ENCODE results near the gene SYNGR4.
A peak's percentile ranks its signal among the peaks of the same experiment; 100 is the strongest.
"Not testable (repeated sequence)": the region's sequence is repeated elsewhere in the genome, so short reads cannot be mapped to it uniquely, and the experiment has no call there.

The SYNGR4 gene, protein sequence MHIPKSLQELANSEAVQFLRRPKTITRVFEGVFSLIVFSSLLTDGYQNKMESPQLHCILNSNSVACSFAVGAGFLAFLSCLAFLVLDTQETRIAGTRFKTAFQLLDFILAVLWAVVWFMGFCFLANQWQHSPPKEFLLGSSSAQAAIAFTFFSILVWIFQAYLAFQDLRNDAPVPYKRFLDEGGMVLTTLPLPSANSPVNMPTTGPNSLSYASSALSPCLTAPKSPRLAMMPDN

DNA sequence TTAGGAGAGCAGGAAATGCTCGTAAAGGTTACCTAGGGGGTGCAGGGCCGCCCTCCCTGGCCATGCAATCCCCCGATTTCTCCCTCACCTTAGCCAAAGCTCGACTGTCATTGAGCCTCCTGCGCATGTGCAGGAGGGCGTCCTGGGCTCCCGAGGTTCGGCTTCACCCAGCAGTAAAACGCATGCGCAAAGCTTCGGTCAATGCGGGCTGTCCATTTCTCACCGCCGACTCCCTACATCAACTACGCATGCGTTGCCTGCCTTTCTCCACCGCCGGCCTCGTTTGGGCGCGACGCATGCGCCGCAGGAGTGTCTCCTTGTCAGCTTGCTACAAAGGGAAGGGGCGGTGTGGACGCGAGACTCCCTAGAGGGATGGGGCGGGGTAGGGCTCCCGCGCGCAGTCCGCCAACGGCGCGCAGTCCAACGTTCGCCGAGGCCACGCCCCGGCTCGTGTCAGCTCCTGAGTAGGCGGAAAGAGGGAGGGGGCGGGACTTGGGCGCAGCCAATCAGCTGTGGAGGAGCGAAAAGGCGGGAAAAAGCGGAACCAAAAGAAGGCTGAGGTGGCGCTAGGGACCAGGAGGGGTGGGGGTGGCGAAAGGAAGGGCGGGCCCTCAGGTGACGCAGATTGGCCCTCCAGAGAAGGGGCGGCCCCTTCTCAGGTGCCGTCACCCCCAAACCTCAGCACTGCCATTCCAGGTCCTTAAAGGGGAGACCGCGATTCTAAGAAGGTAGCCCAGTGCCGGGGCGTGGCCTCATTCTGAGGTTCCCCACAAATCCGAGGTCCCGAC is at the start of gene SYNGR4, which contains the start of gene TMEM143:
TSS of gene SYNGR4 (plus strand) at position 558 of the 788 bp plus-strand sequence. CDS start 1,476 bp downstream, outside the sequence.
TSS of gene TMEM143 (minus strand) at position 131 of the 788 bp plus-strand sequence. CDS start at position 111, 20 bp downstream.
- peak; percentile 98 for DNase-seq

DNA sequence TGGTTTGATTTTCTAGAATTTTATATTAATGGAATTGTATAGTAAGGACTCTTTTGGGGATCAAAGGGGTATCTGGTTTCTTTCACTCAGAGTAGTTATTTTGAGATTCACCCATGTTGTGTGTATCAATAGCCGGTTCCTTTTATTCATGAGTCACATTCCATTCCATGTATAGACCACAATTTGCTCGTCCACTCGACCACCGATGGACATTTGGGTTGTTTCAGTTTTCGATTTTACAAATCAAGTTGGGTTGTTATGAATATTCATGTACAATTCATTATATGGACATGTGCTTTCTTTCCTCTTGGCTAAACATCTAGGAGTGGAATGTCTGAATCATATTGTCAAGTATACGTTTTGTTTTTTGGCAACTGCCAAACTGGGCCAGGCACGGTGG is 48.5 kb upstream of the SYNGR4 start:
- no peak for DNase-seq

DNA sequence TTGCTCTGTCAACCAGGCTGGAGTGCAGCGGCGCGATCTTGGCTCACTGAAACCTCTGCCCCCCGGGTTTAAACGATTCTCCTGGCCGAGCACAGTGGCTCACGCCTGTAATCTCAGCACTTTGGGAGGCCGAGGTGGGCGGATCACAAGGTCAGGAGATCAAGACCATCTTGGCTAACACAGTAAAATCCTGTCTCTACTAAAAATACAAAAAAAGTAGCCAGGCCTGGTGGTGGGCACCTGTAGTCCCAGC is 46.5 kb upstream of the SYNGR4 start:
- not testable (repeated sequence) for DNase-seq

DNA sequence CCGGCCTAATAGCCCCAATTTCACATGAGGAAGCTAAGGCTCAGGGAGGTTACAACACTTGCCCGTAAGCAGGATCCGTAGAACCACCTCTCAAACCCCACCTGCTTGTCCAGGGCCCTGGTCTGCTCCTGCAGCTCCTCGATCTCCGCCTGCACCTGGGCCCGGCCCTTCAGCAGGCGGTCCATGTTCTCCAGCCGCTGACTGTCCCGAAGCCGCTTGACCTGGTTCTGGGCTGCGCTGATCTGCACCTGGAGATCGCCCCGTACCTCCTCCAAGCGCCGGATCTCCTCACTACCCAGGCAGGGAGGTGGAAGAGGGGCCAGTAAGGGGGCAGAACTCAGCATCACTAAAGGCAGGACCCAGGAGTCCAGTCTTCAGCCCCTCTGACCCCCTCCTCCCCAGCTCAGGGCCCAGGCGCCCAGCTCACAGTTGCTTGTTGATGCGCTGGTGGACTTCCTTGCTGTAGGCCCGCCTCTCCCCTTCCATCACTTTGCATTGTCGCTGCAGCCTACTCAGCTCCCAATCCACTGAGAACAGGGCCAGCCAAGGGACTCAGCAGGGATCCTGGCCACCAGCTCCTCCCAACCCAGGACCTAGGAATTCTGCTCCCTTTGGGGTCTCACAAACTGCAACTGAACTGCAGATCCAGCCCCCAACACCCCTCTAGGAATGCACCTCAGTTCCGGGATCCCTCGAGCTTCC is 45.7 kb upstream of the SYNGR4 start:
- no peak for DNase-seq

DNA sequence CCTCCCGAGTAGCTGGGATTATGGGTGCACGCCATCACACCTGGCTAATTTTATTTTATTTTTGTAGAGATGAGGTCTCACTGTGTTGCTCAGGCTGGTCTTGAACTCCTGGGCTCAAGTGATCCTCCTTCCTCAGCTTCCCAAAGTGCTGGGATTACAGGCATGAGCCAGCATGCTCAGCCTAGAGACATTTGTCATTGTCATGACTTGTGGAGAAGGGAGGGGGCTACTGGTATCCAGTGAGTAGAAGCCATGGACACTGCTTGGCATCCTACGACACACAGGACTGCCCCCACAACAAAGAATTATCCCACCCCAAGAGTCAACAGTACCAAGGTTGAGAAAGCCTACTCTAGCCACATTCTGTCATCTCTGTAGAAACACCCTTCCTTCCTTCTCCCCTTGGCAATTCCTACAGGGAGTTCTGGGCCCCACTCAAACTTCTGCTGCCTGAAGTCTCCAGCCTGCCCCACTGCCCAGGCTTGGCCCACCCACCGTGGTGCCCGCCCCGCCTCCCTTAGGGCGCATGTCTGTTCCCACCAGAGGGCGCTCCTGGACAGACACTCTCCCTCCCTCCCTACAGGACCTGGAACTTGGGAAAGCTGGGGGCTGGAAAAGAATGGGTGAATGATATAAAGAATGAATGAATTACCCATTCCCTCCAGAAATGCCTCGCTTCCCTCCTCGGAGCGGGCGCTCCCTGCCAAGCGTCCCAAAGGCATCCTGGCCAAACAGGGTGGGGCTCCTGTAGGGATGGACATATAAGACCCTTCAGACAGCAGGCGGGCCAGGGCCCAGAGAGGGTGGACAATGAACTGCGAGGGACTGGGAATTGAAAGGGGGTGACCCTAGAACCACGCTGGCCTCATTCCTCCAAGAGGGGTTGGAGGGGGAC is 44.3 kb upstream of the SYNGR4 start:
- peak; percentile 28 for DNase-seq

DNA sequence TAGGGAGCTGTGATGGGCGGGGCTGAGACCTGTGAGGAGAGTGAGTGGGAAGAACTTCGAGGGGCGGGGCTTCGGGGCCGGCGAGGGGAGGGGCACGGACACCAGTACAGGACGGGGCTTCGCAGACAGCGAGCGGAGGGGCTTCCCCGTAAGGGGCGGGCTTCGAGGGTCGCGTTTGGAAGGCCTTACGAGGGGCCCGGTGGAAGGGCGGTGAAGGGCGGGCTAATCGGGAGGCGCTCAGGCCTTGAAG is 42.9 kb upstream of the SYNGR4 start:
- DNase-seq = peak; percentile 67

DNA sequence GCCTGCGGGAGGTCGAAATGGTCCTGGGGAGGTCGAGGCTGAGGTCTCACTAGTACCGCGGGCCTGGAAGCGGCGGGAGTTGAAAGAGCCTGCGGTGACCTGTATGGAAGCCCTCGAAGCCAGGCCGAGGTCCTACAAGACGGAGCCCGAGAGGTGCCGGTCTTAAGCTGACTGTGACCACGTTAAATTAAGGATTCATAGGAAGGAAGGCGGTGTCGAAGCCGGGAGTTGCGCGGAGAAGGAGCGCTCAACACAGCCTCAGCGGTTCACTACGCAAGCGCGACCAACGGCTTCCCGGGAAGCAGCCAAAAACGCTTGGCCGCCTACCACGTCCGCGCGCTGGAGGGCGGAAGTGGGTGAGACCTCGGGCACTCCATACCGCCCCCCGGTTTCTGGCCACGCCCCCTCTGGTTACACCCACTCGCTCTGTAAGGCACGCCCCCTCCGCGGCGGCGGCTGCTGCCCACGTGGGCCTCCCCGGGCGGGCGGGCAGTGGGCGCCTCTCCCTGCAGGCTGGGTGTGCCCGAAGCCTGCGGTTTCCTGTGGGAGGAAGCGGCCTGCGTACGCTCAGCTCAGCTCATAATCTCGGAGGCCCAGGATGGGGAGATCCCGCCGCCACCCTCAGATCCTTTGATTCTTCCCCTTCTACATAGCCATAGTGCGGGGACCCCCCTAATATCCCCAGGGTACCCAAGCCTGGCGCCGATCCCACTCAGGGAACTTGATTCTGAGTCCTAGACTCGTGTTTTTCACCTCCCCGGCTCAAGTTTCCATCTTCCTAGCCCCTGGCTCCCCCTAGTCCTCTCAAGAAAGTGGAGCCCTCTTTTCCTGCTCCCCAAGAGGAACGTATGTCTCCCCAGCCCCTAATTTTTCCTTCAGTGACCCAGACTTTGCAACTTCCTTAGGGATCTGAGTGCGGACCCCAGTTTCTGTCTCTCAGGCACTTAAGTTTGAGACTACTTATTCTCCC is 42.3 kb upstream of the SYNGR4 start:
- DNase-seq = peak; percentile 84

DNA sequence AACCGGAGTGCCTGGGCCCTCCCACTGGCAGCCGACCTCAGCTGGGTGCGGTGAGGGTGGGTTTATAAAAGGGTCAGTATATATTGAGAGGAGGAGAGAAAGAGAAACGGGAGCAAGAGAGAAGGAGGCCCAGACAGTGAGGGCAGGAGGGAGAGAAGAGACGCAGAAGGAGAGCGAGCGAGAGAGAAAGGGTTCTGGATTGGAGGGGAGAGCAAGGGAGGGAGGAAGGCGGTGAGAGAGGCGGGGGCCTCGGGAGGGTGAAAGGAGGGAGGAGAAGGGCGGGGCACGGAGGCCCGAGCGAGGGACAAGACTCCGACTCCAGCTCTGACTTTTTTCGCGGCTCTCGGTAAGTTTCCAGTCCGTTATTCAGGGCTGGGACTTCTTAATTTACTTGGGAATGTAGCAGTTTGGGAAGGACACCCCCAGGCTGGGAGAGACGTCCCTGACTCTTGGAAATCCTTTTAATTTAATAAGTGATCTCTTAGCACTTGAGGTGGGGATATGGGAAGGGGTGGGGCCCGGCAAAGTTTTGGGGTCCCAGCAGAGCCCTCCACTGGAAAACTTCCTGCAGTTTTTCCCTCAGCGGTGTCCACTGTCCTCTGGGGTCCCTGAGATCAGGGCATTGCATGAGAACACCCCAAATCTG is 38.8 kb upstream of the SYNGR4 start, which contains the start of gene EMP3:
TSS of gene EMP3 (plus strand) at position 288 of the 646 bp plus-strand sequence. CDS start 1,293 bp downstream, outside the sequence.
- DNase-seq = no peak

DNA sequence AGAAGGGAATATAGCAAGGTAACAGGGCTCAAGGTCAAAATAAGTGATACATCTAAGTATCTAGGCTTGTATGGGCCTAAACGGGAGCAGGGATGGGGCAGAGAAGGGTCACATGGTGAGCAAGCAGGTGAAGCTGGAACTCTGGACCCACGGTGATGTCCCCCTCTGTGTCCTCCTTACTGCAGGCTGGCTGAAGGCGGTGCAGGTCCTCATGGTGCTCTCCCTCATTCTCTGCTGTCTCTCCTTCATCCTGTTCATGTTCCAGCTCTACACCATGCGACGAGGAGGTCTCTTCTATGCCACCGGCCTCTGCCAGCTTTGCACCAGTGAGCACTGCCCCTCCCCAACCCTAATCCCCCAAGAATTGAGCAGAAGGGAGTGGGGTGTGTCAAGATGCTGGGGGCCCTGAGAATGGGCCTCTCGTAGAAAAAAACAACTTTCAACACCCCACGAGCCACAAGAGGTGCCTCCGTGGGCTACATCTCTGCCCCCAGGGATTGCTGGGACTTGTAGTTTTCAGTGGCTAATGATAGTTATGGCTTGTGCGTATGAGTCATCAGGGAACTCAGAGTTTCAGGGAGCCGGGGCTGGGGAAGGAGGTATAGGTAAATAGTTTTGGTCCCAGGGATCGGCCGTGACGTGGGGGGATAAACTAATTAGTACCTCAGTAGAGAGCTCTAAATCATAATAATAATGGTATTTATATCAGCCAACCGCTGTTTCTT is 34.8 kb upstream of the SYNGR4 start:
- DNase-seq = no peak

DNA sequence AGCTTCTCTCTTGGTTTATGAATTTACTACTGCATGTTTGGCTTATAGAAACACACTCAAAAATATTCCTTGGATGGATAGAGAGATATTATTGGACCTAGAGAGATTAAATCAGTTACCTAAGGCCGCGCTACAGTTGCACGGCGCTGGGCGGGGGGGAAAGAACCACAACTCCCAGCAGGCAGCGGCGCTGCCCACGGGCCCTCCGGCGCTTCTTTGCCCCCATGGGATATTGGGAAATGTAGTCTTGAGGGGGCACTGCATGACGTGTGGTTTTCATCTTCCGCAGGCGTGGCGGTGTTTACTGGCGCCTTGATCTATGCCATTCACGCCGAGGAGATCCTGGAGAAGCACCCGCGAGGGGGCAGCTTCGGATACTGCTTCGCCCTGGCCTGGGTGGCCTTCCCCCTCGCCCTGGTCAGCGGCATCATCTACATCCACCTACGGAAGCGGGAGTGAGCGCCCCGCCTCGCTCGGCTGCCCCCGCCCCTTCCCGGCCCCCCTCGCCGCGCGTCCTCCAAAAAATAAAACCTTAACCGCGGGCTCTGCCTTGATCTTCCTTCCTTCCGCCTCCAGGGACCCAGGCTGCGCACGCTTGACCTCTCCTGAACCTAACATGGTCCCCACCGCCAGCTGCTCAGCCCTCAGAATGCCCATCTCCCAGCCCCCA is 34.0 kb upstream of the SYNGR4 start:
- DNase-seq = peak; percentile 96

DNA sequence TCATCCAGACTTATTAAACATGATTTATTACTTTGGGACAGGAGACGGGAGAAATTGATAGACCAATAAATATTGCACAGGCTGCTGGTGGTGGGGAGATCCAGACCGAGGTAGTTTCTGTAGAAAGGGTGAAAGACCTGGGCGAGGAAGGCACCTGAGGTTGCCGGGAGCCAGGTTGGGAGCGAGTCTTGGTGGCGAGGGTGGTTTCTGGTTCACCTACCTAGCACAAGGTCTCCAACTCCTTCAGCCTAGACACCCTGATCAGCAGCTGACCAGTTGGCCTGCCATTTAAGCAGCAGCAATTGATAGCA is 31.9 kb upstream of the SYNGR4 start:
- DNase-seq = no peak

DNA sequence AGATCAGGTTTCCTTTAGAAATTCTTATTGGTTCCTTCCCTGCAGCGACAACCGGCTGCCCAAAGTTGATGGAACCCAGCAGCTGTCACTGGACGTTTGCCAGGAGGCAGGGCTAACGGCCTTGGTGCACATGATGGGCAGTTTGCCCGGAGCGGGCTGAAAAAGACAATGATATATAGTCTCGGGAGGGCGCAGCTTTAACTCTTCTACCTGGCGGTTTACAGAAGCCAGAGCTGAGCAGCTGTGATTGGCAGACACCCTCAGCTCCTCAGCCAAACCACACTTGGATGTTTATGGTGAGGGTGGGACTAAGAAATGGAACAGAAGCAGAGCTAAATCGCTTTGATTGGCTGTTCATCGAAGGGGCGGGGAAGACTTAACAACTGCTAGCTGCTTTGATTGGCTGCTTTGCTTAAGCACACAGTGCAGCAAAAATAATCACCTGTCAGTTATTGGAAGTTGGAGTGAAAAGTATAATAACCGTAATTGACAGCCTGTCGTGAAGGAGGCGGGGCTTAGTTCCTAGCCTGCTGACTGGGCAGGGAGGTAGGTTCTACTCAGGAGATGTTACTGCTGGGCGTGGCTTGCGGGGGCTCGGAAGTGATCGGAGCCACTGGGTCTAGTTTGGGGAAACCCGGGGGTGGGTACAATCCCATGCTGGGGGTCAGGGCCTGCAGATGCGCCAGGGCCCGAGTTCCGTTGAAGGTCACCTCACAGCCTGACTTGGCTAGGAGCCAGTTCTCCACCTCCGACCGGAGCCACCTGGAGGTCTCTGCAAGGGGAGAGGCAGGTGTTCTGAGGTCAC is 31.3 kb upstream of the SYNGR4 start:
- DNase-seq = peak; percentile 98

DNA sequence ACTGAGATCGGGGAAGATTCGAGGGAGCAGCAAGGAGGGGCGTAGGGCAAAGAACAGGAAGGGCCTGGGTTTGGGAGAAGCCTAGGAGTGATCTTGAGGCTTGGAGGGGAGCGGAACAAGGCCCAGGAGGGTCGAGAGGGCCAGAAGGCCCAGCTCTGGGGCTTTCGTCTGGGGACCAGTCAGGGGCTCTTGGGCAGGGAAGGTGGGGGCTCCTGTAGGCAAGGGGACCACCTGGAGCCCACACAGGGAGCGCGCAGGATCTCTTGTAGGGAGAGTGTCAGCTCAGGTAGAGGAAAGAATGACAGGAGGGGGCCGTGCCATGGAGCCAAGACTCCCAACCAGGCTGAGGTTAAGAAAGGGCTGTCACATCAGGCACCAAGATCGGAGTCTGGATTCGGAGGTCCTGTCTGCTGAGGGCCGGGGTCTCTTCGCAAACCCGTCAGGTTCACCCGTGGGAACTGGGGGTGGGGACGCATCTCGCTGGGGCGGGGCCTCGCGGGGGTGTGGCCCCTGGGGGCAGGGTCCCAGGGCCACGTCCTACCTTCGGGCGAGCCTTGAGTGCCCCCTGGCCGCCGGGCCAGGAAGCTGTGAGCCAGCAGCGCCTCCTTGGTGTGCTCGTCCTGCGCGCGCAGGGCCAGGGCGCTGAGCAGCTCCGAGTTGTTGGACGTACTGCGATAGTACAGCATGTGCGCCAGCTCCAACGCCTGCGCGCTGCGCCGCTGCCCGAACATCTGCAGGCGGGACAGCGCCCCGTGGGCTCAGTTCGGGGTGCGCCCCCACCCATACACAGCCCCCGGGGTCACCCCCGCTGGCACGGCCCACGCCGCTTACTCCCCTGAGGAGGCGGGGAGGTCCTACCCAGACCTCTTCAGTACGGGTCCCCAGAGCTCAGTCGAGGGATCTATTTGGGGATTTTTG is 30.4 kb upstream of the SYNGR4 start:
- DNase-seq = peak; percentile 88

DNA sequence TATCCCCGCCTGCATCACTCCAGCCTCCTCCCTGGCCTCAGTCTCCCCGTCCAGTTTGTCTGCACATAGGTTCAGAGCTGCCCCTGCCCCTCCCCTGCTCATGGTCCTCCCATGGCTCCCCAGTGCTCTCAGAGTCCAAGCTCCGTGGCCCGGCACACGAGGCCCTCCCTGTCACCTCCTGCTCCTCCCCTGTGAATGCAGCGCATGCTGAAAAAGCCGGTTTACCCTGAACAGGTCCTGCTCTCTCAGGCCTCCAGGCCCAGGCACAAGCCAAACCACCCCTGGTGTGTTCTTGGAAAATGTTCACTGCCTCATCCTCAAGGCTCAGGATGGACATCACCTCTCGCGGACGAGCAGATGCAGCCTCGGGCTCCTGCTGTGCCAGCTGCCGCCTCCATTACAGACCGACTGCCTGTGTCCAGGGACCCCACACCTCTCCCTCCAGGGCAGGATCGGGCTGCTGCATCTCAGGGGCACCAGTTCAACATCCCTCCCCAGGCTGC is 25.9 kb upstream of the SYNGR4 start:
- DNase-seq = no peak

DNA sequence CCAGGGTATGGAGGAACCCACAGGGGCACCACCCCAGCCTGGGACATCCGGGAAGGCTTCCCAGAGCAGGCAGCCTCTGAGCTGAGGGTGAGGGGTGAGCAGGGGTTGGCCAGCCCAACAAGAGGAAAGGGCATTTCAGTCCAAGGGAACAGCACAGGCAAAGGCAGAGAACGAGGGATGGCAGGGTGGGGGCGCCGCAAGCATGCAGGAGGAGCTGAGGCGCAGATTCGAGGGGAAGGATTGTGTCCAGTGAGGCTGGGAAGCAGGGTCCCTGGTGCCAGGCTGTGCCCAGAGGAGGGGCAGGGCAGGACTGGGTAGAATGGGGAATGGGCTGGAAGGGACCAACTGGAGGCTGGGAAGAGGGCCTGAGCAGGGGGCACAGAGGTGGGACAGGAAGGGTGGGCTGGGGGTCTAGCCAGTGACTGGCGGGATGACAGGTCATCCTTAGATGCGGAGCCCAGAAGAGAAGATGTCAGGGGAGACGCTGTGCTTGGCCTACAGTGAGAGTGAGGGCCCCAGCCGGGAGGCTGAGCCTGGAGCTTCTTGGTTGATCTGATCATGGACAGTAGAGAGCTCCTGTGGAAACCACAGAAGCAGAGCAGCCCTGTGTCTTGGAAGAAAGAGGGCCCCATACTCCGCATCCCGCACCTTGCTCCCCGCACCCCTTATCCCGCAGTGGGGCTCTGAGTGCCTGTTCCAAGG is 25.2 kb upstream of the SYNGR4 start:
- no peak for DNase-seq

DNA sequence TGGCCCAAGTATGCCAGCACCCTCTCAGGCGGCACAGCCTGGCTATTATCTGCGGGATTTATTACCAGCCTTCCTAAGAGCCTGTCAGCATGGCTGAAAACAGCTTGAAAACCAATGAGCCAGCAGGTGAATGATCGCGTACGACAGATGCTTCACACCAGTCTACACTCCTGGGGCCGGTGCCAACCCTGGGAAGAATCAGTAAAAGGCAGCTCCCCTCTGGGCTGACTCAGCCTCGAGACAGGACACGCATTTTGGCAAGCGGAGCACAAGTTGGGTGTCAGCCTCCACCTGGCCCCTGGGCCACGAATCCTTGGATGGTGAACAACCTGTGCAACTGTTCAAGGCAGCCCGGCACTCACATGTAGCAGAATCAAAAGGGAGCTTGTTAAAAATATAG is 23.2 kb upstream of the SYNGR4 start:
- DNase-seq = no peak

Measured in NCI-H510A treated with DMSO at 0.1 percent for 48 hours (cell line).